Cardiac muscle cell (in vitro differentiated cells and primary cell): ENCODE results near the gene PRPSAP2. TPM values are rescaled to one million over a fixed set of nuclear protein-coding genes. Genes with fewer than 3 reads are reported as not detected.

ENCODE experiments used
- DNase-seq, 2 donors: peaks; one replicate each; pipeline versions ENCODE4 v3.0.0 to v3.0.0-alpha.2; 2010 to 2017; ENCODE audit warnings: low read depth in 1 of 2, low spot score in 1 of 2
- H3K27ac ChIP-seq: fragments of 200-600 bp; sonication (generic); 2 replicates; pipeline ENCODE4 v1.5.1; 2016
- H3K27me3 ChIP-seq: fragments of 200-600 bp; sonication (generic); 2 replicates; pipeline ENCODE4 v1.6.0; 2016; ENCODE audit warnings: control low read depth
- H3K36me3 ChIP-seq: fragments of 200-600 bp; sonication (generic); 2 replicates; pipeline ENCODE4 v1.5.1; 2016; ENCODE audit warnings: control low read depth
- H3K4me1 ChIP-seq: fragments of 200-600 bp; sonication (generic); 2 replicates; pipeline ENCODE4 v1.8.1; 2017; ENCODE audit warnings: low read depth, mild to moderate bottlenecking, mixed run types
- H3K4me3 ChIP-seq: fragments of 200-600 bp; sonication (generic); 2 replicates; pipeline ENCODE4 v1.5.1; 2016; ENCODE audit warnings: mild to moderate bottlenecking
- H3K9me3 ChIP-seq: fragments of 200-600 bp; sonication (generic); 2 replicates; pipeline ENCODE4 v1.5.1; 2017; ENCODE audit warnings: low read depth, mild to moderate bottlenecking, control low read depth
- polyA plus RNA-seq: library from polyadenylated mRNA; unstranded; fragments of >200 nt; fragmentation: Nextera tagmentation; extraction: Ambion mirVana; gene quantifications from 2 replicates; pipeline ENCODE4 v1.2.1, GENCODE V29; 2016
- total RNA-seq: library from RNA; depleted of rRNA; stranded (reverse); fragments of >200 nt; gene quantifications from 2 replicates; pipeline ENCODE4 v1.2.3, GENCODE V29; 2016
- TF ChIP-seq, protein P1 (sequence below): IDR thresholded peaks from 2 replicates; pipeline ENCODE4 v1.5.1; 2012; ENCODE audit warnings: low read depth, mild to moderate bottlenecking, low read length

The PRPSAP2 gene
- total and polyA plus RNA-seq, 2 experiments from 2014 or later = 48.9 to 68.5 TPM

DNA sequence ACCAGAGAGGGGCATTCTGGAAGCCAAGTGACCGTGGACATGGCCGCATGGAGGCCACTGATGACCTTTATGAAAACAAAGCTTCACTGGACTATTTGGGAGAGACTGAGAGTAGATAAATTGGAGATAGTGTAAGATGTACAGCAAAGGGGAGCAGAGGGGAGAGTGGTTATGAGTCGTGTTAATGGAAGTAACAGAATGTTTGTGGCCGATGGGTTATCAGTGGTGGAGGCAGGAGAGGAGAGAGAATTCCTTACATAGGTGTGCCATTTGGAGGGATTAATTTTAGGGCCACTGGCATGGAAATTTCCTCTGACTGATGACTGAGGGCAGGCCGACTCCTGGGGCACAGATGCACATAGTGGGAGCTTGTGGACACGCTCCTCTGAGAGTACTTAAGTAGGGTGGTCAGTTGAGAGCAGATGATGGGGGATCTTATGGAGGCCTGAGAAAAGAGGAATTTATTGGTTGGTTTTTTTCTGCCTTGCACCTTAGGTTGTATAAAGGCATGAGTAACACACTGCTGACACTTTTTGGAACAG is 19.2 kb downstream of the PRPSAP2 start:
- DNase-seq = peak in 1 of 2 donors; percentile 14
- H3K9me3 ChIP-seq = no peaks in the 10 kb centered on the region
- no peaks in the 10 kb centered on the region for H3K27me3 ChIP-seq
- no peaks in the 10 kb centered on the region for H3K4me1 ChIP-seq
- H3K4me3 ChIP-seq = no peak overlapping the region
- TF ChIP-seq, protein P1, sequence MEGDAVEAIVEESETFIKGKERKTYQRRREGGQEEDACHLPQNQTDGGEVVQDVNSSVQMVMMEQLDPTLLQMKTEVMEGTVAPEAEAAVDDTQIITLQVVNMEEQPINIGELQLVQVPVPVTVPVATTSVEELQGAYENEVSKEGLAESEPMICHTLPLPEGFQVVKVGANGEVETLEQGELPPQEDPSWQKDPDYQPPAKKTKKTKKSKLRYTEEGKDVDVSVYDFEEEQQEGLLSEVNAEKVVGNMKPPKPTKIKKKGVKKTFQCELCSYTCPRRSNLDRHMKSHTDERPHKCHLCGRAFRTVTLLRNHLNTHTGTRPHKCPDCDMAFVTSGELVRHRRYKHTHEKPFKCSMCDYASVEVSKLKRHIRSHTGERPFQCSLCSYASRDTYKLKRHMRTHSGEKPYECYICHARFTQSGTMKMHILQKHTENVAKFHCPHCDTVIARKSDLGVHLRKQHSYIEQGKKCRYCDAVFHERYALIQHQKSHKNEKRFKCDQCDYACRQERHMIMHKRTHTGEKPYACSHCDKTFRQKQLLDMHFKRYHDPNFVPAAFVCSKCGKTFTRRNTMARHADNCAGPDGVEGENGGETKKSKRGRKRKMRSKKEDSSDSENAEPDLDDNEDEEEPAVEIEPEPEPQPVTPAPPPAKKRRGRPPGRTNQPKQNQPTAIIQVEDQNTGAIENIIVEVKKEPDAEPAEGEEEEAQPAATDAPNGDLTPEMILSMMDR = no peak
- no peak overlapping the region for H3K27ac ChIP-seq
- H3K36me3 ChIP-seq = peaks cover 59% of the 10 kb centered on the region

DNA sequence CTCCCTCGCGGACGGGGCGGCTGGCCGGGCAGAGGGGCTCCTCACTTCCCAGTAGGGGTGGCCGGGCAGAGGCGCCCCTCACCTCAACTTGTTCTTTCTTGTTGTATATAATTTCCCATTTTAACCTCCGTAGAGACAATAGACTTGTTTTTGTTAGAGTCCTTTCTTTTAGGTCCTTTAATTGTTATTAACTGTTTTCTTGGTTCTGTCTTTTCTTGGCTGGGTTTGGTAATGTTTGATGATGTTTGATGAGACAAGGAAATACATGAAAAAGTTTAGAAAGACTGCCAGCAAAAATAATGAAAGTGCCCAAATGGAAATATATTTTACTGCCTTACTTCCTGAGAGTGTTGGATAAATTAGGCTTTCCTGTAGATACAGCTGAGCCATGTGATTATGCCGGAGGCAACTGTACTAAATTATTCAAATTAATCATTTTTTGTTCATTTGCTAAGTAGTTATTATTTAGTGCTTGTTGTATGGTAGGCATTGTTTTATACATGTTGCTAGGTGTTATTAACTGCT is 30.9 kb downstream of the PRPSAP2 start:
- TF ChIP-seq, protein P1 = no peak
- no peaks in the 10 kb centered on the region for H3K9me3 ChIP-seq
- H3K4me3 ChIP-seq = no peak overlapping the region
- no peaks in the 10 kb centered on the region for H3K4me1 ChIP-seq
- H3K36me3 ChIP-seq = peaks cover 45% of the 10 kb centered on the region
- no peak overlapping the region for H3K27ac ChIP-seq
- H3K27me3 ChIP-seq = no peaks in the 10 kb centered on the region
- DNase-seq = no peak

DNA sequence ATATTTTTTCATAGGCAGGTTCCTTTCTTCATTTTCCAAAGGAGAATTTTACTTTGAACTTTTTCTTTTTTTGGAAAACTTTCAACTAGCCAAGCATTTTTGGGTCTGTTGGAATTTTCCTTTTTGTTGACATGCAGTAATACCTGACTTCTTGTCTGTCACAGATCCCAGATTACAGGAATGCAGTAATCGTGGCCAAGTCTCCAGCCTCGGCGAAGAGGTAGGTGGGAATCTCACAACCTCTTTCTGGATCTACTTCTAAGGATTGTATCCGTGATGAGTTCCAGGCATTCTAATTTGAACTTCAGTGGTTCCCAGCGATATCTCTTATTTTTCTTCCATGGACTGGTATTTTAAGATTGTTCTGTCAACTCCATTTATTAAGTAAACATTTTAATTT is 31.7 kb downstream of the PRPSAP2 start:
- Histone ChIP-seq H3K9me3 (no peaks in the 10 kb centered on the region), H3K36me3 (peaks cover 37% of the 10 kb centered on the region), H3K4me3 (no peak overlapping the region), H3K4me1 (no peaks in the 10 kb centered on the region), H3K27me3 (no peaks in the 10 kb centered on the region), H3K27ac (no peak overlapping the region)
- DNase-seq = no peak
- TF ChIP-seq, protein P1 = no peak

DNA sequence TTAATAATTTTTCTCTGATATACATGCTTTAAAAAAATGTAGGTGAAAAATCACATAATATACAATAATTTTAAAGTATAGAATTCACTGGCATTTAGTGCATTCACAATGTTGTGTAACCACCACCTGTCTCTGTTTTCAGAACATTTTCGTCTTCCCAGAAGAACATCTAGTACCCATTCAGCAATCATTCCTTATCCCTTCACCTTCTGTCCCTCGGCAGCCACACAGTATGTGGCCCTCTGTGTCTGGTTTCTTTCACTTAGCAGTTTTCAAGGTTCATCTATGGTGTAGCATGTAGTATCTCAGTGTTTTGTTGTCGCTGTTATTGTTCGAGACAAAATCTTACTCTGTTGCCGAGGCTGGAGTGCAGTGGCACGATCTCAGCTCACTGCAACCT is 33.6 kb downstream of the PRPSAP2 start:
- TF ChIP-seq, protein P1 = no peak
- no peak for DNase-seq
- Histone ChIP-seq H3K4me3 (no peak overlapping the region), H3K27me3 (no peaks in the 10 kb centered on the region), H3K4me1 (no peaks in the 10 kb centered on the region), H3K36me3 (peaks cover 41% of the 10 kb centered on the region), H3K27ac (no peak overlapping the region), H3K9me3 (no peaks in the 10 kb centered on the region)

DNA sequence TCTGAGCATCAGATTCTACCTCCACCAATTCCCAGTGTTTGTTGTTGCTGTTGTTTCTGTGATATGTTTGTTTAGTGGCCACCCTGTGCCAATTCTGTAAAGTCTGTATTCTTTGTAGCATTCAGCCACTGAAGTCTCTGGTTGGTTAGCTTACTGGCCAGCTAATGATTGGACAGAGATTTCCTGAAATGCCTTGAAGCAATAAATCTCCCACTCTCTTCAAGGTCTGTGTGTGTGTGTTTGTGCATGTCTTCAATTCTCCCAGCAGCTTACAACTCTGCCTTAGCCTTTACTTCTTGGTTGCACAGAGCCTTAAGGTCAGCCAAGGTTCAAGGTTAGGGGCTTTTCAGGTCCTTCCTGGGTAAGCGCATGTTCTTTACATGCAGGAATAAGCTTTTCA is 38.2 kb downstream of the PRPSAP2 start:
- Histone ChIP-seq H3K9me3 (no peaks in the 10 kb centered on the region), H3K4me1 (no peaks in the 10 kb centered on the region), H3K27ac (no peak overlapping the region), H3K36me3 (peaks cover 27% of the 10 kb centered on the region), H3K27me3 (no peaks in the 10 kb centered on the region), H3K4me3 (no peak overlapping the region)
- TF ChIP-seq, protein P1 = no peak
- no peak for DNase-seq
